Measurements from ENCODE around the gene MSI2.

Gene MSI2

DNA sequence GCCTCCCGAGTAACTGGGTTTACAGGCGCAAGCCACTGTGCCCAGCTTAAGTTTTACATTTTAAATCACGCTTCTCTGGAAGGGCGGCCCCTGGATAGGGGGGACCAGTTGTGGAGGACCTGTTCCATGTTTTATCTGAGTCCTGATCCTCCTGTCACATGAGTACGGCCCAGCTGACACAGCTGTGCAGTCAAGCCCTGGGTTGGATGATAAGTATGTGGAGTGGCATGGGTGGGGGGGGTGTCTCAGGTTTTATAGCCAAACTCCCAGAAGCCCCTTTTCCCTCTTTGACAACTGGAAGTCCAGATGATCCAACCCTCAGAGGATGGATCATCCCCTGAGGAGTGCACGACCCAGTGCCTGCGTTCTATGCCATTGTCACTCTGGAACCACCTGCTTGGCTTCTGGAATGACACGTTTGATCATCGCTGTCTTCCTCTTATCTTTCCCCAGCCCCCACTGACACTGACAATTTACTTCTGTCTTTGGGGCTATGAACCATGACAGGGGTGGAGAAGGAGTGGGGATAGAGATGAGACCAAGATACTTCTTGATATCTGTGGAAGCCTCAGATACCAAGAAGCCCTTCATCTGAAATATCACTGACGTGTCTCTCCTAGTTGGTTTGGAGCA is 191.2 kb downstream of the MSI2 start:
- DNase-seq = no peak

DNA sequence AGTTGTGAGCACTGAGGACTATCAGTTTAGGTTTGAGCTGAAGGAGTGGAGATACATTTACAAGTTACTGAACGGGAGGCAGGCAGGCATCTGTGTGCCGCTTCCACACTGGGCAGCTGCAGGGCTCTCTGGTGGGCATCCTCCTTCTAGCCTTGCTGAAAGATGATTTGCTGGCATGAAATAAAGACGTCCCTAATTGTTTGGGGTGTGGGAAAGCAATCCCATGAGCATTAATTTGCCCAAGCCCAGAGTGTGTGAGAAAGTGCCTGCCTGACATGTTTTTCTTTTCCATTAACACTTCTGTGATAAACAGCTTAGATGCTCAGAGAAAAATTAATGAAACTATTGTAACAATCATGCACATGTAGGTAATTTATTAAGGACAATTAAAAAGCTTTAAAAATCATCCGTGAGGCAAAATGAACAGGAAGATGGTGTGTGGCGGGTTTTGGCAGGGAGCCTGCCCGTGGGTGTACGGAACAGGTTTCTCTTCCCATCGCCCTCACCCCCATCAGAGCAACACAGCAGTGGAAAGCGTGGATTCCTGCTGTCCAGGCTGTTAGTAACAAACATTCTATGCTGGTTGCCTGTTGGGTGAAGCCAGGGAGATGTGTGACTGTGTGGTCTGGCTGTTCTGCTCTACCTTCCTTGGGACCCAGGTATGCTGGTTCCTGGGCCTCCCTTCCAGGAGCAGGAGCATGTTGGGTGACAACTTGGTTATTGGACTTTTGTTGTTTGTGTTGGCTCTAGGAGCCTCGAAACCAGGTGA is 191.9 kb downstream of the MSI2 start:
- DNase-seq = no peak

DNA sequence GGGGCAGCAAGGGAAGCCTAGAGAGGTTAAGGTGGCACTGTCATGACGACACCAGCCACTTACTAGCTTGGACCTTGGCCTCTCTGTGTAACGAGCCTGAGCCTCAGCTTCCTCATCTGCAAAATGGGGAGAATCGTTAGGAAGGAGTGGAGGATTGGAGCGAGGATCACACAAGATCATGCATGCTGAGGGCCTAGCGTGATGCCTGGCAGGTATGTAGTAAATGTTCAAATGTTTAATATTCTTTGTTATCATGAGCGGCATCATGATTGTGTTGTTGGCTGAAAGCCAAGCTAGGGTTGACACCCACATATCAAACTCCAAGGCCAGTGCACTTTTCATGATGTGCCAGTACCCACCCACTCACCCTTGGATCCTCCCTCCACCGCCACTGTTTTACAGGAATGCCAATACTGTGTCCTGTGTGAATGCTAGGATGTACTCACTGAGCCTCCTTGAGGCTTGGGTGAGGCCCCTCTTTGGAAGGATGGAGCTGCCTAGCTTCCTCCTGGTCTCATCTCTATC is 192.5 kb downstream of the MSI2 start:
- DNase-seq = no peak

DNA sequence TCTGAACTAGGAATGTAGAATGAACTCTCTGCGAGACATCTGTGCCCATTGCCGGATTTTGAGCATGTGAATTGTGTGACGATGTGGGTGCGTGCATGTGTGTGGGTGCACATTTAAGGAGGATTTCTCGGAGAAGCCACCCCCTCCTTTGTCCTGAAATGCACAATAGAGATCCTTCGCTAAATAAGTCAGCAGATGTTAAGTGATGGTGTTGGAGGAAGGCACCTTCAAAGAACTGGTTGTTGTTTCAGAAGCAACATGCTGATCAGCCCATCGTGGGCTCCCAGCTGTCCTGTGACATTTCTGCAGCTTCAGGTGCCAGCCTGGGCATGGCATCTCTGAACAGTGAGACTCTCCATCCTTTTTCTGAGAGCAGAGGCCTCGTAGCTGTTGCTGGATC is 194.9 kb downstream of the MSI2 start:
- no peak for DNase-seq

DNA sequence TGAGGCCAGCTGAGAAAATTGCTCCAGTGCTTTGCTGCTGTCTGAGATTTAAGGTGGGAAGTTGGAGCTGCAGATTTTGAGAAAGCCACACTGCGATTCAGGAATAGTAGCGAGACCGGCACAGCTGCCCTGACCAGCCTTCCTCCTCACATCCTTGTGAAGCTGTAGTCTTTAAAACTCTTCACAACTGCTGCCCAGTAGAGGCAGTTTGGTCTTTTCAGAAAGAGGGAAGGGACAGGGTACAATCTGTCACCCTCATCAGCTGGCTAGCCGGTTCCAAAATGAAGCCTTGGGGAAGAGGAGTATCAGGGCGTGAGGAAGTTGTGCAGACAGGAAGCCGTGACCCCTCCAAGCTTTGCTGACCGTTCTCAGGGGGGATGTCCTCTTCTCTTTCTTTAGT is 195.3 kb downstream of the MSI2 start:
- DNase-seq = no peak

DNA sequence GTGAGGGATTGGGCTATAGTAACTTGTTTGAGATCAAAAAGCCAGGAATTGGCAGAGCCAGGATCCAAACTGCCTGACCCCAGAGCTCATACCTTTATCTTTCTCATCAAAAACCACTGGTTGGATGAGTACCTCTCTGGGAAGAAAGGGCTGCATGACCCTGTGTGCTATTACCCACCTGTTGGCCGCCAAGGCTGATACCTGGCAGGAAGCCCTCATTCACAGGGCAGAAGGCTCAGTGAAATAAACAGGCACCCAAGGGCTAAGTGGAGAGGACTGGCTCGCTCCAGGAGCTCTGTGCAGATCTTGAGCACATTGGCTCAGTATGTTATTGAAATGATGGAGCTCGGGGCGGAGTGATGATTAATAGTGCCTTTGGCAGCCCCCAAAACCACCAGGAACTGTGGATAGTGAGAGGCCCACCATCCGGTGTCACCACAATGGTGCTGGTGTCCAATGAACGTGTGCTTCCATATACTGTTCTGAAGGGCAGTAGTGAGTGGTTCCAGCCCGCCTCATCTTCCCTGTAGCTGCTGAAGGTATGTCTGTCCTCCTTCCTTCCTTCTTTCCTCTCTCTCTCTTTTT is 197.6 kb downstream of the MSI2 start:
- no peak for DNase-seq

DNA sequence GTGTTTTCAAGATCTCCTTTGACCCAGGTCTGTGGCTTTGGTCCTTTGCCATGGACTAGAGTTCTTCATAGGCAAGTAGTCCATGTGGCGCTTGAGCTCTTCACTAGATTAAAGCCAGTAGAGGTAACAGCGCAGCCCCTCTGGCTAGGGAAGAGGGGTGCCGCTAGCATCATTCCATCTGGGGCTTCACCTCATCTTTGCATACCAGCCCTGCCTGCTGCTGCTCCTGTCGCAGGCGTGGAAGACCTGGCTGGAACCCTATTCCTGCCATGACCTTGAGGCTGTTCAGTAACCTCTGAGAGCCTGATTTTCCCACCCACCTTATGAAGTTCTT is 198.4 kb downstream of the MSI2 start:
- DNase-seq = no peak

DNA sequence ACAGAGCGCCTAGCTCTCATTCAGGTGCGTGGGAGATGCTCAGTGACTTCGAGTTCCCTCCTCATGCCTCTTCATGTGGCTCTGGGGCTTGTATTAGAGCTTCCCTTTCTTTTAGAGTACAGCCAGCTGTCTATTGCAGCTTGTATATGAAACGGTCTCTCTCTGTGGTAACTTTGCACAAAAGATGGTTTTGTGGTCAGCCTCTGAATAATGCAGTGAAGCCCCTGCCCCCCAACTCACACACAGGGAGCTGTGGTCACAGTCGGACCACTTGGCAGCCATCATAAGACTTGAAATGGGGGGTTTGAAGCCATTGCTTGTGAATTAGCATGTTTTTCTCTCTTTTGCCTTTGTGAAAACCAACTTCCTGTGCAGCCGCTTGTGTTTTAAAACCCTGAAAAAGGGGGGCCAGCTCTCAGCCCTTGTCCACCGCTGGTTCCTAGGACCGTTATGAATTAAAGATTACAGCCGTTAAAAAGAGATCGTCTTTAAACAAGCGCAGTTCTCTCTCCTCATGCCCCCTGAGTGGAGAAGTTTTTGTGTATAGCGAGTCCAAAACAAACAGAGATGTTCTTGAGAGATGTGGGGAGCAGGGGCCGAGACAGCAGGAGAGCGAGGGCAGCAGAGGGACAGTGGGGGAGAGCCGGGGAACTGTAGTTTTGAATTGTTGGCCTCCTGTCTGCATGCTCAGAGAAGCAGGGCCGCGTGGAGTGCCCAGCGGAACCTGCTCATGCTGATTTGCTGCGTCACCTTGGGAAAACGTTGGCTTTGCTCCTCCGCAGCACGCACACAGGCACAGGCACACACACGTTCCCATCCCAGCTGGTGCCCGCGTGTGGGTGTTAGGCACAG is 199.0 kb downstream of the MSI2 start:
- DNase-seq = no peak

DNA sequence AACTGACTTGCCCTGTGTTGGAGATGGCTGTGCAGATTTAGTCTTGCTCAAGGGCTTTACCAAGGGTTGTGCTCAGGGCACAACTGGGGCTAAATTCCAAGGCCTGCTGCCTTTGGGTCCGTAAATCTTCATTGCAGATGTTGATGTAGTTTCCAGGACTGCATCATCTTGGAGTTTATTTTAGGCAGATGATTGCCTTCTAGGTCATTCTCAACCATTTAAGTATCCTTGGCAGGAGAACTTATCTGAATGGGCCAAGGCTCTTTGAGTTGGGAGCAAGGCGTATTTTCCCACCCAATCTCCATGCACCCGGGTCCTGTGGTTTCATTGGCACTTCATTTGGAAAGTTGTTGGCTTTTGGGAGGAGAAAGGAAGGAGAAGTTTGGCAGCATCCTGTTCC is 200.3 kb downstream of the MSI2 start:
- DNase-seq = no peak

DNA sequence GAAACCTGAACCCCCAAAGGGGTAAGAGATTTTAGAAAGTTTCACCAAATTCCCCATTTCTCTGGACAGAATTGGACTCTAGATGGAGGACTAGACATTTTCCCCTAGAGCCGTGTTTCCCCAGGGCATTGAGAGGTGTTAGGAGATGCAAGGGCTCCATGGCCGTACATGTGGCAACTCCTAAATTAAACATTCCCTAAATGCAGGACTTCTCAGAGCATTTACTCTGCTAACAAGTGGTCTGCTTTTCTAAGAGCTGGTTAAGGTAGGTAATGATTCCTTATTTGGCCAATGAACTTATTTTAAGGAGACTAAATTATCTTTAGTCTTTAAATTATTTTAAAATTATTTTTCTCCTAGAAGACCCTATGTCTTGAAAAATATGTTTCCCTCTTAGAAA is 200.9 kb downstream of the MSI2 start:
- DNase-seq = no peak

DNA sequence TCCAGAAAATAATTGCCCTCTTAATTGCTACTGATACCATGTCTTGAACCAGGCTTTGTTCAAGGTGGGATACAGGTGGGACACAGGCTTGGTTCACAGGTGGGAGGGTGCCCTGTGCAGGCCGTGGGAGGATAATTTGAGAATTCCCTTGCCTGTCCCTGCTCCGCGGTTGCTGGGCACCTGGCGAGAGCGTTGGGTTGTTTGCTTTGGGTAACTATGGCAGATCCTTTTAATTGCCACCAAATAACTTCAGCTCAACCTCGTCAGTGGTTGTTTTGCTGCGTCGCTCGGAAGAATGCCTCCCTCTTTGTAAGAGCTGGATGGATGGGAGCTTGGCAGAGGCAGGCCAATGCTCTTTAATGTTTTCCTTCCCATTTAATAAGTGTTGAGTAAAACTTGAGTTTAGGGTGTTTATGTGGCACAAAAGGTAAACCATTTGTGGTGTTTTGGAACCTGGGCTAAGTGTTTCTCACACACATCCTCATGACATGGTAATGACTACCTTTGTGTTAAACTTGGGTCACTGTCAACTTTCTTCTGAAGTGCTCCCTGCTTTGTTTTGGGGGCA is 202.5 kb downstream of the MSI2 start:
- DNase-seq = no peak

DNA sequence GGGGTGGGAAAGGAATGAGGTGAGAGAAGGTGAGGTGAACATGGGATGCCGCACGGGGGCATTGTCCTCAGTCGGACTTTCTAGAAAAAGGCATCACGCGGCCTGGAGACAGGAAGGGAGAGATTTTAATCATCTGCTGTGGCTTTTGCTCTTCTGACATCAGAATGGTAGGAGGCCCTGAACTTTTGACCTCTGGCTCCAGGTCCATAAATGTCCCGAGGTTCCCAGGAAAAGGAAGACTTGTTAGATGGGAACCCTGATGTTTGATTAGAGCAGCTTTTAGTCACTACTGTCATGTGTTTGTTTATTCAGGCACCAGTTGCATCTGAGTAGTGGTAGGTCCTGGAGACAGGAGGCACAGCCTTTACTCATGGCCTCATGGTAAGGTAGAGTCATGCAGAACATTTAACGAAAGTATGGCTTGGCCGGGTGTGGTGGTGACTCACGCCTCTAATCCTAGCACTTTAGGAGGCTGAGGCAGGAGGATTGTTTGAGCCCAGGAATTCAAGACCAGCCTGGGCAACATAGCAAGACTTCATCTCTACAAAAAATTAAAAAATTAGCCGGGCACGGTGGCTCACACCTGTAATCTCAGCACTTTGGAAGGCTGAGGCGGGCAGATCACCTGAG is 203.1 kb downstream of the MSI2 start:
- DNase-seq = no peak

DNA sequence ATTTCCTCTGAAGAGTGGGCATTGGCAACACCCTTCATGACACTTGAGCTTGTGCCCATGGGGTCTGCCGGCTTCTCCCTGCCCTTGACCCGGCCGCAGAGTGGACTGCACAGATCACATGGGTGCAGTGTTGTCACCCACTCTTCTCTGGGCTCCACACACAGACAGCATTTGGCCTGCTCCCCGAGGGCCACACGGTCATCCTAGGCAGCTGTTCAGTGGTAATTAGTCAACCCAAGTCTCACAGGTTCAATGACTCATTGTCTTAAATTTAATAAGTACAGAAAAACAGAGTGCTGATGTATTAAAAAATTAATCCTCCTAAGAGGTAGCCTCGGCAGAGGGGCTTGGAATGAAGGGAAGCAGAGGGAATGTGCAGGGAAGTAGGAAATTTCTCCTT is 204.8 kb downstream of the MSI2 start:
- no peak for DNase-seq

DNA sequence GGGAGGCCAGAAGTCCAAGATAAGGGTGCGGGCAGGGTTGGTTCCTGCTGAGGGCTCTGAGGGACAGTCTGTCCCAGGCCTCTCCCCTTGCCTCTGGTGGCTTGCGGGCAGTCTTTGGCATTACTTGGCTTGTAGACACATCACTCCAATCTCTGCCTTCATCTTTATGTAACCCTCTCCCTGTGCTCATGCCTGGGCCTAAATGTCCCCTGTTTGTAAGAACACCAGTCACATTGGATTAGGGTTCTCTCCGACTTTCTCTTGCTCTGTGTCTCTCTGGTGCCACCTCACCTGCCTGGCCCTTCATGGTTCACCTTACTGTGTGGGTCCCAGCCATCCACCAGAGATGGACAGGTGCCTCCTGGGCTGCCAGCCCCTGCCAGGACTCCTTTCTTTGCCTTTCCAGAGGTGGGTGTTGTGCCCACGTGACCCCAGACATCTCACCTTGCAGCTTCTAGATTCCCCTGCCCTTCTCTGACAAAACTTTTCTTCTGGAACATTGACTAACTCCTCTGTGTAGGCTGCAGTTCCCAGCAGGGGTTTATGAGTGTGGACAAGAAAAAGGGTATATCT is 205.8 kb downstream of the MSI2 start:
- DNase-seq = no peak

DNA sequence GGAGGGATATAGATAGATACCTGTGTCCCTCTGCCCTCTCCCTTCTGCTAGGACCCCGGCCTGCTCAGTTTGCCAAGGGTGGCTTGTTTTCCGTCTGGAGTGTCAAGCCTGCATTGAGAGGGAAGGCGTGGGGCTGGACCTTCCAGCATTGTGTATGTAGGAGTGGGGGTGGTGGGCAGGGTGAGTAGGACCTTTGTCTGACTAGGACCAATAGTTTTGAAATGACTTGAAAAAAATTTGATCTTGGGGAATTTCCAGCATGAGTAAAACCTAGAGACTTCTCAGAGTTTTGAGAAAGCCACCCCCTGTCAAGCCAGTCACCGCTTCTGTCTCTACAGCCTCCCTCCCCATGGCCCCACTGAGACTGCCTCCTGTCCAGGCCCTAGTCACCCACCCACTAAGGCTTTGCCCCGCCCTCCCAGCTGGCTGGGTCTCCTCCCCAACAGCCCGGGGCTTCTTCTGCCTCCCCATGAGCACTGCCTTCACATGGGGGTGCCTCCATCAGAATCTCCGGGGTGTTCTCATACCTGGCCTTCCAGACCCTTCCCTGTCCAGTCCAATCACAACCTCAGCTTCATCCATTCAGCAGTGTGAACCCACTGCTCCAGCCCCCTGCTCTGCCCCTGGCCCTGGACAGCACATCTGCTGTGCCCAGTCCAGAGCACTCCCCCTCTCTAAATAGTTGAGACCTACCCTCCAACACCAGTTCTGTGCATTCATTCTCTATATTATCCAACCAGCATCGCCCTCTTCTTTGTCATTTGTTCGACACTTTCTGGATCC is 207.0 kb downstream of the MSI2 start:
- no peak for DNase-seq

DNA sequence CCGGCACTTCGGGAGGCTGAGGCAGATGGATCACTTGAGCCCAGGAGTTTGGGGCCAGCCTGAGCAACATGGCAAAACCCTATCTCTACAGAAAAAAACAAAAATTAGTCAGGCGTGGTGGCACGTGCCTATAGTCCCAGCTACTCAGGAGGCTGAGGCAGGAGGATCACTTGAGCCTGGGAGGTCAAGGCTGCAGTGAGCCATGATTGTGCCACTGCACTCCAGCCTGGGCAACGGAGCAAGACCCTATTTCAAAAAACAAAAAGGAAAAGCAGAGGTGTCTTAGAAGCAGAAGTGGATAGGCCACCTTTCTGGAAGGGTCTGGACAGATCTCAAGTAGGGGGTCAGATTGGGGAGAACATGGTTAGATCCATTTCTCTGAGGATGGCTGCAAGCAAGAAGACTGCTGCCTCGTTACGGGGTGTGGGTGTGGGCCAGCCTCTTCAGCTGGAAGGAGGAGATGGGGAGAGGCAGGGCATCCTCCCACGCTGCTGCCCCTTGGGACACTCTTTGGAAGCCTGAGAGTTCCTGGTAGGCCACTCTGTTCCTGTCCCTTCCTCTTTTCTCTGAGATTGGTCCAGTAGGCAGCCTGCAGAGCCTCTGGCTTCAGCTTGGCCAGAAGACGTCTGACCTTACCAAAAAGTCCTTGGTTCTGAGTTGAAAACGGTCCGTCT is 208.0 kb downstream of the MSI2 start:
- no peak for DNase-seq

DNA sequence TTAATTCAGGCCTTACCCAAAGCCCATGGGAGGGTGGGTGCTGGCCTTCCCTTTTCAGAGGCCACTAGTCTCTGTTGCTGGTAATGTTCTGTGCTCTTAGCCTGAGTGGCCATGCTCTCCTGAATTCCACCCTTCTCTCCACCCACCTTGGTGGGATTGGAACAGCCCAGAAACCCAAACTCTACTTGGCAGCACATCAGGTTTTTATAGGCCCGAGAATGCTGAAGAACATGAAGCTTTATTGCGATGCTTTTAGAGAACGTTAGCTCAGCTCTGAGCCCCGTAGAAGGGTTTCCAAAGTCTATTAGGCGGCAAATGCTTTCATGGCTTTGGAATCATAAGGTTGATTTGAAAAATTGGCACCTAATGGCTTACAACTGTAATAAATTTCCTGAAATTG is 209.3 kb downstream of the MSI2 start:
- no peak for DNase-seq

DNA sequence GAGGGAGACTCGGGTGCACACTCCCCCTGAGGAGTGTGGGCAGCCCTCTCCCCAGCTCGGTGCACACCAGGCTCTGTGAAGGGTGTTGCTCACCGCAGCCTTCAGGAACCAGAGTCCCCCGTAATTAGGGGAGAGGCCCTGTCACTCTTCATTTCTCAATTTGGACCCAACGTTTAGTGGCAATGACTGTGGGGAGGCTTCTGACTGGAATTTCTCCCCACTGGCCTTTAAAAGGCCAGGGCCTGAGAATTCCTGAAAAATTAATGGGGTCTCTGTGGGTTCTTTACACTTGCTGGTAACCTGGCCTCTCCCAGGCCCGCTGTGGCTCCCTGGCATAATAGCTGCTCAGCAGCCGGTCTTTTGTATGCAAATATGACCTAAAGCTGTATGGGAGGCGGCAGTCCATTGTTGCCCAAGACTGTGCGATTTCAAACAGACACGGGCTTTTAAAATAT is 209.7 kb downstream of the MSI2 start:
- DNase-seq = no peak

DNA sequence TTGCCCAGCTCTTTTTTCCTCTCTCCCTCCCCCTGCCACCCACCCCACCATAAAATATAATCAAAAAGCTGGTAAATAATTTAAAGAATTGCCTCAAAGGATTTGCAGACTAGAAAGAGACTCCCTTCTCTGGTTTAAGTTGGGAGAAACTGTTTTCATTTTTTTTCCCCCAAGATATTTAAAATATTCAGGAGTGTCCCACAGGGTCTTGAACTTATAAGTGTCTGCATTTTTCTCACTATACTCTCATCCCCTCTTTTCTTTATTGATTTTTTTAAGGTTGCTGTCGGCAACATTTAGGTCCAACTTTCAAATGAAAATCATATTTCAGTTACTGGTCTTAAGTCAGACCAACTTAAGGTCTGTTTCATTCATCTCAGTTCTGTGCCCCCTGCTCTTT is 210.2 kb downstream of the MSI2 start:
- DNase-seq = no peak

DNA sequence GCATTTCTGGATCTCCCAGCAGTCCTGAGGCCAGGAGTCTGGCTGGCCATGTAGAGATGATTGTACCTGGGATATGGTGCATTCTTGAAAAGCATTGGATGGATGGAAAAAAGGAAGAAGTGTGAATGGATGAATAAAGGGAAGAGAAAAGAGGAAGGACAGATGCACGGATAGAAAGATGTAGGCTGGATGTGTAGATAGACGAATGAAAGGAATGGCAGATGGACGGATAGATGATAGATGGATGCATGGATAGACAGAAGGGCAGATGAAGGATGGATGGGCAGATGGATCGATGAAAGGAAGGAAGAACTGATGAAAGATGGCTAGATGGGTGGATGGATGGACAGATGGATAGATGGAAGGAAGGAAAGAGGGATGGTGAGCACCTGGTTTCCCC is 210.9 kb downstream of the MSI2 start:
- DNase-seq = no peak

DNA sequence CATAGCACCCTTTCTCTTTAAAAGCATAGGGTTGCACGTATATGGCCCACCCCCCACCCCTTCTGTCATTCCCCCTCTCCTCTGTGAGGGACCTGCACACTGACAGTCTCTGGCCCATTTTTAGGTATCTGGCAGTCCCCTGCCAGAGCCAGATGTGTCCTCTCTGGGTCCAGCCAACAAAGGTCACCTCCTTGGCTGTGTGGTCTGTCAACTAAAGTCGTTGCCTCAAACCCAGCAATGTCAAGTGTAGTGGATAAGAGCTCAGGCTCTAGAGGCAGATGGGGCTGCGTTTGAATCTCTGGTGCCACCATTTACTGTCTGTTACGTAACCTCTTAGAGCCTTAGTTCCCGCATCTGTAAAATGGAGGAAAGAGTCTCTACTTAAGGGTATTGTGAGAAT is 211.5 kb downstream of the MSI2 start:
- no peak for DNase-seq

All from GOT3 (cell line).